HepG2 (cell line): ENCODE measurements around the gene DCTN3. TPM values are rescaled to one million over a fixed set of nuclear protein-coding genes. Genes with fewer than 3 reads are reported as not detected.

Experiments
- CBFB ChIP-seq: sonication (generic); formaldehyde crosslinking; IDR thresholded peaks from 2 replicates; pipeline ENCODE4 v1.4.0; 2020; ENCODE audit warnings: missing genetic modification reagents
- HNRNPK ChIP-seq: fragments of 200-400 bp; formaldehyde crosslinking; IDR thresholded peaks from 2 replicates; pipeline ENCODE4 v1.6.1; 2018; ENCODE audit warnings: low read length, low read depth, moderate library complexity, mild to moderate bottlenecking; ENCODE audit not compliant: poor library complexity, severe bottlenecking
- MED8 ChIP-seq: sonication (generic); formaldehyde crosslinking; IDR thresholded peaks from 2 replicates; pipeline ENCODE4 v1.8.1; 2023; ENCODE audit warnings: mild to moderate bottlenecking, missing genetic modification reagents; ENCODE audit not compliant: insufficient replicate concordance
- NFATC3 ChIP-seq: sonication (generic); formaldehyde crosslinking; IDR thresholded peaks from 2 replicates; pipeline ENCODE4 v1.5.1; 2020; ENCODE audit warnings: mild to moderate bottlenecking, missing genetic modification reagents
- NRL ChIP-seq: sonication (generic); formaldehyde crosslinking; IDR thresholded peaks from 2 replicates; pipeline ENCODE4 v1.5.0; 2020; ENCODE audit warnings: missing genetic modification reagents, mild to moderate bottlenecking, moderate library complexity, borderline replicate concordance
- PRMT3 ChIP-seq: sonication (generic); formaldehyde crosslinking; IDR thresholded peaks from 2 replicates; pipeline ENCODE4 v1.8.1; 2022; ENCODE audit warnings: low read depth, mild to moderate bottlenecking, moderate library complexity, missing genetic modification reagents, borderline replicate concordance
- RARG ChIP-seq: sonication (generic); formaldehyde crosslinking; IDR thresholded peaks from 2 replicates; pipeline ENCODE4 v1.4.0; 2020; ENCODE audit warnings: low read depth, mild to moderate bottlenecking, missing genetic modification reagents
- RFX3 ChIP-seq: IDR thresholded peaks from 2 replicates; pipeline ENCODE4 v1.6.1; 2016; ENCODE audit warnings: missing biosample characterization, missing genetic modification reagents
- SIN3B ChIP-seq: fragments of 150-350 bp; IDR thresholded peaks from 2 replicates; pipeline ENCODE4 v1.6.1; 2014; ENCODE audit warnings: low read length
- SNRNP70 ChIP-seq: fragments of 200-400 bp; formaldehyde crosslinking; IDR thresholded peaks from 2 replicates; pipeline ENCODE4 v1.6.1; 2017; ENCODE audit warnings: mild to moderate bottlenecking, low read depth, low read length, moderate library complexity
- ZBTB20 ChIP-seq: sonication (generic); formaldehyde crosslinking; IDR thresholded peaks from 2 replicates; pipeline ENCODE4 v1.8.1; 2023; ENCODE audit warnings: missing genetic modification reagents, low read depth, mild to moderate bottlenecking, borderline replicate concordance
- ZBTB7A ChIP-seq: sonication (generic); formaldehyde crosslinking; IDR thresholded peaks from 2 replicates; pipeline ENCODE4 v1.8.0; 2022; ENCODE audit warnings: mild to moderate bottlenecking, missing genetic modification reagents
- ZNF292 ChIP-seq: sonication (generic); formaldehyde crosslinking; IDR thresholded peaks from 2 replicates; pipeline ENCODE4 v1.8.1; 2022; ENCODE audit warnings: mild to moderate bottlenecking, low read depth, missing genetic modification reagents, borderline replicate concordance
- ZNF510 ChIP-seq: sonication (generic); formaldehyde crosslinking; IDR thresholded peaks from 2 replicates; pipeline ENCODE4 v1.4.0; 2020; ENCODE audit warnings: low read depth, mild to moderate bottlenecking, missing genetic modification reagents
- ZNF768 ChIP-seq: sonication (generic); formaldehyde crosslinking; IDR thresholded peaks from 2 replicates; pipeline ENCODE4 v1.4.0; 2020; ENCODE audit warnings: missing genetic modification reagents
- ZNF781 ChIP-seq: sonication (generic); formaldehyde crosslinking; IDR thresholded peaks from 2 replicates; pipeline ENCODE4 v1.5.1; 2020; ENCODE audit warnings: borderline replicate concordance, mild to moderate bottlenecking, missing genetic modification reagents; ENCODE audit errors: not compliant biosample characterization
- polyA plus RNA-seq, 8 experiments: library from polyadenylated mRNA; depleted of rRNA in 3 of 8; stranded (reverse) in 7 of 8; unstranded in 1 of 8; fragments of >200 nt; fragmentation: Illumina TruSeq in 4 of 8; extraction: Trizol in 4 of 8; gene quantifications; 2 replicates each; pipeline versions ENCODE4 v1.2.1 to v1.2.3, GENCODE V29; 2011 to 2016; ENCODE audit warnings: low read depth in 4 of 8, missing spikeins in 1 of 8, mixed read lengths in 1 of 8; ENCODE audit not compliant: insufficient read depth in 1 of 8
- total RNA-seq, 5 experiments: library from RNA; depleted of rRNA; stranded (reverse); fragments of >200 nt; fragmentation: Illumina TruSeq; extraction: Trizol; gene quantifications; 2 replicates each; pipeline ENCODE4 v1.2.3, GENCODE V29; 2016; ENCODE audit warnings: low read depth in 1 of 5
- TF ChIP-seq, protein P1 (sequence below): IDR thresholded peaks from 2 replicates; pipeline ENCODE4 v1.6.1; 2018; ENCODE audit warnings: missing genetic modification reagents, mild to moderate bottlenecking, missing compliant biosample characterization
- TF ChIP-seq, protein P2 (sequence below), 2 experiments: sonication (generic) in 1 of 2; formaldehyde crosslinking in 1 of 2; IDR thresholded peaks; 2 replicates each; pipeline versions ENCODE4 v1.4.0 to v1.6.1; 2016 to 2020; ENCODE audit warnings: borderline replicate concordance in 1 of 2, low read depth in 1 of 2, mild to moderate bottlenecking in 1 of 2, missing genetic modification reagents in 1 of 2
- TF ChIP-seq, protein P3 (sequence below): sonication (generic); formaldehyde crosslinking; IDR thresholded peaks from 2 replicates; pipeline ENCODE4 v1.4.0; 2020; ENCODE audit warnings: missing genetic modification reagents, borderline replicate concordance
- TF ChIP-seq, protein P4 (sequence below): sonication (generic); formaldehyde crosslinking; IDR thresholded peaks from 2 replicates; pipeline ENCODE4 v1.5.1; 2020; ENCODE audit warnings: missing genetic modification reagents, mild to moderate bottlenecking, borderline replicate concordance

The DCTN3 gene
- total and polyA plus RNA-seq, 2 of the 13 experiments (the other 11 are each of a cell fraction or from before 2014, with no cell fraction given) = 27.4 to 34.5 TPM

DNA sequence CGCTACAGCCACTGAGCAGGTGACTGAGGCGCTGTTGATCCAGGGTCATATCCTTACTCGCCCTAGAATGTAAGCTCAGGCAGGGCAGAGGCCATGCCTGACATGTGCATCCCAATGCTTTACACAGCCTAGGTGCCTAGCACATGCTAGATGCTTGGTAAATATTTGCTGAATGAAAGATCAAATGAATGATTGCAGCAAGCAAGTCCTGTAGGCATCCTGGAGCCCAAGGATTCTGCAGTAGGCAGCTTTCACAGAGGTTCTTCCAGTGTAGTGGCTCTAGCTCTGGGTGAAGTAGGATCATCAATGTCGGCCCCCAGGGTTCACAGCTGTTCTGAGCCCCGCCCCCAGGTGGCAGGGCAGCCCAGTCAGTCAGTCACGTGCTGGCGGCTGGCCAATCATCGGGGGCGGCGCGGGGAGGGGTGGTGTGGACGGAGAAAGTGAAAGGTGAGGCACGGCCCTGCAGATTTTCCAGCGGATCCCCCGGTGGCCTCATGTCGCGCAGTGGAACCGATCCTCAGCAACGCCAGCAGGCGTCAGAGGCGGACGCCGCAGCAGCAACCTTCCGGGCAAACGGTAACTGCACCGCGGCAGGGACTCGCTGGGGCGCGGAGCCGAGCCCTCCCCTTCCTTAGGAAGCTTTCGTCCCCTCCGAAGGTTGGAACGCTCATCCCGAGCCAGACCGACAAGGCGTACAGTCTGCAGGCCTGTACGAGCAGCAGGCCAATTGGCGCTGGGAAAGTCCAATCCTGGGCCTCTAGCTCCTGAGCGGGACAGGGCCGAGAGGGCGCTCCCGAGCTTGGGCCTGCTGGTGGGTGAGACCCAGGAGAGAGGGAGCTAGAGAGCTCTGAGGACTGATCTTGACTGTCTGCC lies 26.2 kb upstream of the DCTN3 start, which contains the start of gene GALT (continued):
- TF ChIP-seq, protein P1, sequence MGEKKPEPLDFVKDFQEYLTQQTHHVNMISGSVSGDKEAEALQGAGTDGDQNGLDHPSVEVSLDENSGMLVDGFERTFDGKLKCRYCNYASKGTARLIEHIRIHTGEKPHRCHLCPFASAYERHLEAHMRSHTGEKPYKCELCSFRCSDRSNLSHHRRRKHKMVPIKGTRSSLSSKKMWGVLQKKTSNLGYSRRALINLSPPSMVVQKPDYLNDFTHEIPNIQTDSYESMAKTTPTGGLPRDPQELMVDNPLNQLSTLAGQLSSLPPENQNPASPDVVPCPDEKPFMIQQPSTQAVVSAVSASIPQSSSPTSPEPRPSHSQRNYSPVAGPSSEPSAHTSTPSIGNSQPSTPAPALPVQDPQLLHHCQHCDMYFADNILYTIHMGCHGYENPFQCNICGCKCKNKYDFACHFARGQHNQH = peak; percentile 71; the same call in 1 of the 2 replicates
- TF ChIP-seq SNRNP70 = no peak
- peak; percentile 84 for TF ChIP-seq MED8 (CRISPR knock-in tag)
- TF ChIP-seq, protein P2, sequence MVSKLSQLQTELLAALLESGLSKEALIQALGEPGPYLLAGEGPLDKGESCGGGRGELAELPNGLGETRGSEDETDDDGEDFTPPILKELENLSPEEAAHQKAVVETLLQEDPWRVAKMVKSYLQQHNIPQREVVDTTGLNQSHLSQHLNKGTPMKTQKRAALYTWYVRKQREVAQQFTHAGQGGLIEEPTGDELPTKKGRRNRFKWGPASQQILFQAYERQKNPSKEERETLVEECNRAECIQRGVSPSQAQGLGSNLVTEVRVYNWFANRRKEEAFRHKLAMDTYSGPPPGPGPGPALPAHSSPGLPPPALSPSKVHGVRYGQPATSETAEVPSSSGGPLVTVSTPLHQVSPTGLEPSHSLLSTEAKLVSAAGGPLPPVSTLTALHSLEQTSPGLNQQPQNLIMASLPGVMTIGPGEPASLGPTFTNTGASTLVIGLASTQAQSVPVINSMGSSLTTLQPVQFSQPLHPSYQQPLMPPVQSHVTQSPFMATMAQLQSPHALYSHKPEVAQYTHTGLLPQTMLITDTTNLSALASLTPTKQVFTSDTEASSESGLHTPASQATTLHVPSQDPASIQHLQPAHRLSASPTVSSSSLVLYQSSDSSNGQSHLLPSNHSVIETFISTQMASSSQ (IDR thresholded peaks at IDR 0.05; ENCODE audit: low read depth) = no peak
- TF ChIP-seq, protein P2 (CRISPR knock-in tag; IDR thresholded peaks at IDR 0.05; ENCODE audit: borderline replicate concordance) = peak; percentile 1; the same call in 1 of the 2 replicates
- TF ChIP-seq, protein P3, sequence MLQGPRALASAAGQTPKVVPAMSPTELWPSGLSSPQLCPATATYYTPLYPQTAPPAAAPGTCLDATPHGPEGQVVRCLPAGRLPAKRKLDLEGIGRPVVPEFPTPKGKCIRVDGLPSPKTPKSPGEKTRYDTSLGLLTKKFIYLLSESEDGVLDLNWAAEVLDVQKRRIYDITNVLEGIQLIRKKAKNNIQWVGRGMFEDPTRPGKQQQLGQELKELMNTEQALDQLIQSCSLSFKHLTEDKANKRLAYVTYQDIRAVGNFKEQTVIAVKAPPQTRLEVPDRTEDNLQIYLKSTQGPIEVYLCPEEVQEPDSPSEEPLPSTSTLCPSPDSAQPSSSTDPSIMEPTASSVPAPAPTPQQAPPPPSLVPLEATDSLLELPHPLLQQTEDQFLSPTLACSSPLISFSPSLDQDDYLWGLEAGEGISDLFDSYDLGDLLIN (CRISPR knock-in tag) = no peak
- peak; percentile 59; the same call in 1 of the 2 replicates for TF ChIP-seq ZNF768 (CRISPR knock-in tag)
- TF ChIP-seq NRL (CRISPR knock-in tag) = peak; percentile 92
- no peak for TF ChIP-seq CBFB (CRISPR knock-in tag)
- no peak; the same call in 1 of the 2 replicates for TF ChIP-seq PRMT3 (CRISPR knock-in tag)
- no peak for TF ChIP-seq NFATC3 (CRISPR knock-in tag)
- TF ChIP-seq RARG (CRISPR knock-in tag) = no peak
- no peak; the same call in 1 of the 2 replicates for TF ChIP-seq ZBTB20 (CRISPR knock-in tag)
- peak; percentile 73 for TF ChIP-seq ZNF781 (CRISPR knock-in tag)
- TF ChIP-seq, protein P4, sequence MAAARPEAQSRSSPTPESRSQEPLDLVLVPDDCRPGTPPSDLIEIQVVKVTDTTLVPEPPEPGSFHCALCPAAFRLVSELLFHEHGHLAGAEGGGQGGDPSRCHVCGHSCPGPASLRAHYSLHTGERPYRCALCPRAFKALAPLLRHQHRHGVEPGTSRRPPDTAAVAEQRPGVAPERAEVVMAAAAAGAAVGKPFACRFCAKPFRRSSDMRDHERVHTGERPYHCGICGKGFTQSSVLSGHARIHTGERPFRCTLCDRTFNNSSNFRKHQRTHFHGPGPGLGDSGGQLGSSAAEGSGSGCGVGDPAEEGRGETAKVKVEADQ = peak; percentile 51; the same call in 1 of the 2 replicates
- TF ChIP-seq RFX3 (CRISPR knock-in tag) = no peak
- no peak for TF ChIP-seq HNRNPK
- TF ChIP-seq ZBTB7A = peak; percentile 76; the same call in 1 of the 2 replicates
- no peak; the same call in 1 of the 2 replicates for TF ChIP-seq ZNF292 (CRISPR knock-in tag)
- no peak for TF ChIP-seq ZNF510 (CRISPR knock-in tag)
- peak; percentile 33; the same call in 1 of the 2 replicates for TF ChIP-seq SIN3B
